ENCODE data around the gene ACAD9.

DNA sequence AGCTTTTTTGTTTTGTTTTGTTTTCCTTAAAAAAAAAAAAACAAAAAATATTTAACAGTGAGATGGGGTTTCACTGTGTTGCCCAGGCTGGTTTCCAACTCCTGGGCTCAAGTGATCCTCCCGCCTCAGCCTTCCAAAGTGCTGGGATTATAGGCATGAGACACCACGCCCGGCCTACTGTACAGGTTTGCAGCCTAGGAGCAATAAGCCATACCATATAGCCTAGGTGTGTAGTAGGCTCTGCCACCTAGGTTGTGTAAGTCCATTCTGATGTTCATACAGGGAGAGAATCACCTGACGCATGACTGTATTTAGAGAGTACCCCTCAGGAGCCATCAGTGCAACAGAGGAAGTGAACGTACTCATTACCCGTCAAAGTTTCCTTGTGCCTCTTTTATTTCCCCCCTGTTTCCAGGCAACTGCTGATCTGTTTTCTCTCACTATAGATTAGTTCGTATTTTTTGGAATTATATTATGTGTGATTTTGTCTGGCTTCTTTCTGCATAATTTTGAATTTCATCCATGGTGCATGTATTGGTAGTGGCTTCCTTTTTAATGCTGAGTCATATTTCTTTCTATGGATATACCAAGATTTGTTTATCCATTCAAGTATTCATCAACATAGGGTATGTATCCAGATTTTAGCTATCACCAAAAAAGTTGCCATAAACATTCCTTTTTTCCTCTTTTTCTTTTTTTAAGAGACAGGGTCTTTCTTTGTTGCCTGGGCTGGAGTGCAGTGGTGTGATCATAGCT lies 9.9 kb downstream of the ACAD9 start:
- no peak for TF ChIP-seq ELF4 (CRISPR knock-in tag; IDR thresholded peaks at IDR 0.05; ENCODE audit: borderline replicate concordance)
- no peak for TF ChIP-seq RBM22 (optimal IDR thresholded peaks at IDR 0.05; ENCODE audit: low read length)
- TF ChIP-seq FOXM1 (CRISPR knock-in tag; IDR thresholded peaks at IDR 0.05): no peak

All from HepG2 (cell line).